Activated CD4-positive, alpha-beta T cell treated with anti-CD3 and anti-CD28 coated beads for 24 hours (primary cell): ENCODE data around the gene TRMO.
A peak's percentile ranks its signal among the peaks of the same experiment; 100 is the strongest.

Source experiments
- DNase-seq, 2 donors: peaks; one replicate each; pipeline ENCODE4 v3.0.0-alpha.2; 2020; ENCODE audit warnings: low read depth in 2 of 2

TRMO gene

GRCh38 chr9:97903177-97903576 is 19.1 kb downstream of the TRMO start:
- no peak for DNase-seq

- no peak for DNase-seq
These were observed 21.3 kb downstream of the TRMO start for GRCh38 chr9:97900738-97901565.

GRCh38 chr9:97900103-97900737 is 22.1 kb downstream of the TRMO start:
- no peak for DNase-seq

- no peak for DNase-seq
These were observed 26.5 kb downstream of the TRMO start for GRCh38 chr9:97895695-97896332.

GRCh38 chr9:97895211-97895610 is 27.1 kb downstream of the TRMO start:
- no peak for DNase-seq

GRCh38 chr9:97892421-97892820 is 29.9 kb downstream of the TRMO start:
- no peak for DNase-seq

GRCh38 chr9:97891736-97892135 is 30.6 kb downstream of the TRMO start:
- DNase-seq, result no peak

GRCh38 chr9:97889941-97890887 is 32.1 kb downstream of the TRMO start:
- DNase-seq, result peak; percentile 51 to 62

GRCh38 chr9:97880336-97880735 is 42.0 kb downstream of the TRMO start:
- DNase-seq, result no peak

GRCh38 chr9:97876061-97876460 is 46.2 kb downstream of the TRMO start:
- DNase-seq, result no peak

- DNase-seq, result no peak
These were observed 47.2 kb downstream of the TRMO start for GRCh38 chr9:97875111-97875510.

- DNase-seq, result no peak
These were observed 47.7 kb downstream of the TRMO start for GRCh38 chr9:97874624-97875023.

- no peak for DNase-seq
These were observed 48.4 kb downstream of the TRMO start for GRCh38 chr9:97873882-97874281.

GRCh38 chr9:97873425-97873824 is 48.9 kb downstream of the TRMO start:
- DNase-seq, result no peak

- no peak for DNase-seq
These were observed 53.4 kb downstream of the TRMO start for GRCh38 chr9:97868859-97869258.

- DNase-seq, result no peak
These were observed 55.5 kb downstream of the TRMO start for GRCh38 chr9:97866848-97867247.

GRCh38 chr9:97866300-97866699 is 56.0 kb downstream of the TRMO start:
- no peak for DNase-seq

GRCh38 chr9:97864396-97864795 is 57.9 kb downstream of the TRMO start:
- no peak for DNase-seq

GRCh38 chr9:97863314-97863713 is 59.0 kb downstream of the TRMO start:
- no peak for DNase-seq

- no peak for DNase-seq
These were observed 61.2 kb downstream of the TRMO start for GRCh38 chr9:97861148-97861475.

- DNase-seq, result no peak
These were observed 61.7 kb downstream of the TRMO start for GRCh38 chr9:97860451-97861147.
